Lower leg skin (tissue), 4 donors: ENCODE results near the gene ARMS2. TPM values are rescaled to one million over a fixed set of nuclear protein-coding genes. Genes with fewer than 3 reads are reported as not detected.

Experiments
- DNase-seq, 2 donors: peaks; one replicate each; pipeline ENCODE4 v3.0.0-alpha.2; 2019; ENCODE audit warnings: low spot score in 2 of 2
- H3K4me3 ChIP-seq: fragments of 200-600 bp; sonication (generic); 2 replicates; pipeline ENCODE4 v1.5.1; 2017; ENCODE audit warnings: mild to moderate bottlenecking, low read depth; ENCODE audit not compliant: poor library complexity, severe bottlenecking
- CTCF ChIP-seq, 3 donors: fragments of 450-650 bp; IDR thresholded peaks; one replicate each; pipeline ENCODE4 v1.5.1; 2016; ENCODE audit warnings: antibody characterized with exemption in 3 of 3, mild to moderate bottlenecking in 3 of 3, moderate library complexity in 2 of 3
- POLR2A ChIP-seq, 2 donors: fragments of 450-650 bp; IDR thresholded peaks; one replicate each; pipeline ENCODE4 v1.6.1; 2016 to 2017; ENCODE audit warnings: antibody characterized with exemption in 2 of 2, mild to moderate bottlenecking in 1 of 2, moderate library complexity in 1 of 2
- WGBS, 2 donors: methylation state at CpG; one replicate each; pipeline ENCODE4 v1.1.5; 2018; 5-methylcytosine and 5-hydroxymethylcytosine counted together
- intact Hi-C: fragments of 100-400 bp; cut with DNase I; formaldehyde crosslinking; loops from one replicate; pipeline ENCODE4 v1.15.0; 2023; ENCODE audit warnings: low total_unique reads
- total RNA-seq, 4 donors: library from RNA; depleted of rRNA; stranded (reverse); fragments of >200 nt; gene quantifications; one replicate each; pipeline ENCODE4 v1.1.0, GENCODE V29; 2016

ARMS2 gene
- not detected for total RNA-seq

GRCh38 chr10:122454603-122455080, at the start of gene ARMS2:
Gene ARMS2, plus strand, starts transcription at chr10:122454653. Its CDS starts 75 bp downstream, at chr10:122454728.
- DNase-seq = no peak
- H3K4me3 ChIP-seq = no peak within 1 kb of the TSS
- WGBS, 2 donors = 92 to 93% methylated on average over 7 of the region's 7 CpGs
- TF ChIP-seq CTCF (IDR thresholded peaks at IDR 0.05) (no peak), POLR2A (IDR thresholded peaks at IDR 0.05) (no peak)
- intact Hi-C loops = loop anchor here (10.0 kb wide), 1 partner anchor 110 kb away; the partner anchor contains the start of gene DMBT1

GRCh38 chr10:122407375-122408125, 46.9 kb upstream of the ARMS2 start:
- intact Hi-C loops = no loop called here
- TF ChIP-seq POLR2A (IDR thresholded peaks at IDR 0.05) (no peak), CTCF (IDR thresholded peaks at IDR 0.05) (no peak)
- H3K4me3 ChIP-seq = no peak overlapping the region
- 41 to 42% methylated on average over 8 of the region's 8 CpGs for WGBS, 2 donors
- no peak for DNase-seq

- H3K4me3 ChIP-seq = no peak overlapping the region
- intact Hi-C loops = no loop called here
- TF ChIP-seq POLR2A (IDR thresholded peaks at IDR 0.05) (no peak), CTCF (IDR thresholded peaks at IDR 0.05) (no peak)
- no peak for DNase-seq
Measured at GRCh38 chr10:122413327-122413726, 41.1 kb upstream of the ARMS2 start.

GRCh38 chr10:122417667-122418066, 36.8 kb upstream of the ARMS2 start:
- TF ChIP-seq CTCF (IDR thresholded peaks at IDR 0.05) = no peak
- no peak for TF ChIP-seq POLR2A (IDR thresholded peaks at IDR 0.05)
- intact Hi-C loops = no loop called here
- DNase-seq = no peak
- no peak overlapping the region for H3K4me3 ChIP-seq
- WGBS, 2 donors = 63 to 78% methylated on average over 2 of the region's 2 CpGs

- H3K4me3 ChIP-seq = no peak overlapping the region
- 53 to 55% methylated on average over 1 of the region's 1 CpG for WGBS, 2 donors
Measured at GRCh38 chr10:122419016-122419415, 35.4 kb upstream of the ARMS2 start.

More at GRCh38 chr10:122419016-122419415, 35.4 kb upstream of the ARMS2 start:
- TF ChIP-seq POLR2A (IDR thresholded peaks at IDR 0.05) = no peak
- no peak for TF ChIP-seq CTCF (IDR thresholded peaks at IDR 0.05)
- intact Hi-C loops = no loop called here
- no peak for DNase-seq
